Prostate gland (tissue), 2 donors: ENCODE data around the gene MDH1.

Source experiments
- CTCF ChIP-seq, 4 experiments: fragments of 200-600 bp in 2 of 4; fragments of 450-650 bp in 2 of 4; sonication (generic) in 2 of 4; IDR thresholded peaks; 1 replicate in 3 of 4; 2 replicates in 1 of 4; pipeline ENCODE4 v1.5.1; 2016 to 2019; ENCODE audit warnings: antibody characterized with exemption in 4 of 4, mild to moderate bottlenecking in 2 of 4, moderate library complexity in 2 of 4
- POLR2A ChIP-seq: fragments of 450-650 bp; IDR thresholded peaks from one replicate; pipeline ENCODE4 v1.6.1; 2016; ENCODE audit warnings: antibody characterized with exemption, mild to moderate bottlenecking

- TF ChIP-seq POLR2A, result no peak
- TF ChIP-seq CTCF (IDR thresholded peaks at IDR 0.05), result no peak
Measured at GRCh38 chr2:63545023-63545422, 43.7 kb upstream of the MDH1 start.
